Naive B cell (primary cell): ENCODE data around the gene IER3IP1. TPM values are rescaled to one million over a fixed set of nuclear protein-coding genes. Genes with fewer than 3 reads are reported as not detected.
A peak's percentile ranks its signal among the peaks of the same experiment; 100 is the strongest.
"Not testable (repeated sequence)": the region's sequence is repeated elsewhere in the genome, so short reads cannot be mapped to it uniquely, and the experiment has no call there.

Source experiments
- ATAC-seq, 2 donors: fragments of 150-1000 bp; cut with Tn5 transposase; 2 replicates each; pipeline ENCODE4 v1.10.0; 2021; ENCODE audit warnings: low read depth in 2 of 2, mild to moderate bottlenecking in 2 of 2, moderate library complexity in 2 of 2
- DNase-seq: peaks from one replicate; pipeline ENCODE4 v3.0.0; 2022
- H3K27ac Mint-ChIP-seq, 6 donors: one replicate each; pipeline ENCODE4 v1.8.0; 2020 to 2022; ENCODE audit warnings: mild to moderate bottlenecking in 6 of 6, mixed read lengths in 6 of 6, moderate library complexity in 5 of 6, inconsistent platforms in 2 of 6
- H3K27me3 Mint-ChIP-seq, 3 donors: one replicate each; pipeline ENCODE4 v1.8.0; 2021 to 2022; ENCODE audit warnings: mixed read lengths in 3 of 3, mild to moderate bottlenecking in 1 of 3
- H3K36me3 Mint-ChIP-seq, 2 donors: one replicate each; pipeline ENCODE4 v1.8.0; 2020 to 2022; ENCODE audit warnings: mixed read lengths in 2 of 2, inconsistent platforms in 1 of 2, mild to moderate bottlenecking in 1 of 2
- H3K4me1 Mint-ChIP-seq, 3 donors: one replicate each; pipeline ENCODE4 v1.8.0; 2020 to 2022; ENCODE audit warnings: mixed read lengths in 3 of 3, inconsistent platforms in 1 of 3, mild to moderate bottlenecking in 1 of 3, moderate library complexity in 1 of 3
- H3K4me3 Mint-ChIP-seq, 8 donors: one replicate each; pipeline ENCODE4 v1.8.0; 2020 to 2022; ENCODE audit warnings: mild to moderate bottlenecking in 8 of 8, mixed read lengths in 8 of 8, moderate library complexity in 8 of 8, inconsistent platforms in 2 of 8
- H3K9me3 Mint-ChIP-seq, 7 donors: one replicate each; pipeline ENCODE4 v1.8.0; 2020 to 2022; ENCODE audit warnings: mixed read lengths in 7 of 7, mild to moderate bottlenecking in 5 of 7, inconsistent platforms in 2 of 7, moderate library complexity in 1 of 7
- polyA plus RNA-seq, 6 donors: library from polyadenylated mRNA; unstranded; fragments of 300-500 nt; fragmentation: Illumina TruSeq; gene quantifications; one replicate each; pipeline ENCODE4 v1.2.3, GENCODE V29; 2021; ENCODE audit warnings: low read depth in 6 of 6

IER3IP1 gene, protein sequence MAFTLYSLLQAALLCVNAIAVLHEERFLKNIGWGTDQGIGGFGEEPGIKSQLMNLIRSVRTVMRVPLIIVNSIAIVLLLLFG
- 10 to 100 TPM; 14.8 to 27.1 (median 19.1) TPM for polyA plus RNA-seq

- peak within 1 kb of the TSS in 5 of 8 donors; percentile 38 to 75 (median 62) for H3K4me3 Mint-ChIP-seq
- peaks cover 0 to under 1% of the 10 kb centered on the region in 2 donors for H3K36me3 Mint-ChIP-seq
- H3K9me3 Mint-ChIP-seq: peaks cover 0 to 3% (median 0%) of the 10 kb centered on the region in 7 donors
- peaks cover 0 to 6% (median 0%) of the 10 kb centered on the region in 3 donors for H3K4me1 Mint-ChIP-seq
- H3K27me3 Mint-ChIP-seq: peaks cover 0 to 14% (median 6%) of the 10 kb centered on the region in 3 donors
- ATAC-seq (peak; percentile 90 to 91), DNase-seq (peak; percentile 80)
- H3K27ac Mint-ChIP-seq: peak within 1 kb of the TSS in 5 of 6 donors; percentile 34 to 95 (median 81)
These were observed at the start of gene IER3IP1 for GRCh38 chr18:47175898-47176575. Gene IER3IP1 (minus strand): TSS chr18:47176364. CDS start chr18:47176277, 87 bp downstream.

DNA sequence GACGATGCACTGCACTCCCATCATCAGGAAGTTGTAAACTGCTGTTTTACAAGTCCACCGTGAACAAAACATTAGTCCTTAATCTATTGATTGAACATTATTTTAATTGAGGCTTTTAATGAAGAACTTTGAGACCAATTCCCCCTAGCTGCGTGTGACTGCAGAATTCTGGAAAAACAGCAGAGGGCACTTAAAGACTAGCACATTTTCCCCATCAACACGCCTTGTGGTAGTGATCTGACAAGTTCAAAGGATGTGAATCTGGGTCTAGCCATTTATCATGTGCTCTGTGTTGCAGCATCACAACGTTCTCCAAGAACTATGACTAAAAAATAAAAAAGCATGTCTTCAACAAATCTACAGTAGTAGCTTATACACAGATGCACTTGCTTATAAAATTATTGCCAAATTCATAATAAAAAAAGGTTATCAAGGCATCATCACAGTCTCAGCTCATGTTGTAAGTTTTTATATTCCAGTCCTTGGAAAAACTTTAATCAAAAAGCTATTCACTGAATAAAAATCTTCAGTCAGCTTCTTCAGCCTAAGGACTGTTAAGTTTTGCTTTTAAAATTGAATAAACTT, 39.5 kb upstream of the IER3IP1 start:
- H3K4me1 Mint-ChIP-seq: no peaks in the 10 kb centered on the region
- peaks cover 57 to 64% (median 59%) of the 10 kb centered on the region in 3 donors for H3K27me3 Mint-ChIP-seq
- H3K4me3 Mint-ChIP-seq: no peak overlapping the region
- H3K9me3 Mint-ChIP-seq: no peaks in the 10 kb centered on the region
- H3K36me3 Mint-ChIP-seq: no peaks in the 10 kb centered on the region
- DNase-seq (peak; percentile 14), ATAC-seq (peak in 1 of 2 donors; percentile 39)
- no peak overlapping the region for H3K27ac Mint-ChIP-seq

DNA sequence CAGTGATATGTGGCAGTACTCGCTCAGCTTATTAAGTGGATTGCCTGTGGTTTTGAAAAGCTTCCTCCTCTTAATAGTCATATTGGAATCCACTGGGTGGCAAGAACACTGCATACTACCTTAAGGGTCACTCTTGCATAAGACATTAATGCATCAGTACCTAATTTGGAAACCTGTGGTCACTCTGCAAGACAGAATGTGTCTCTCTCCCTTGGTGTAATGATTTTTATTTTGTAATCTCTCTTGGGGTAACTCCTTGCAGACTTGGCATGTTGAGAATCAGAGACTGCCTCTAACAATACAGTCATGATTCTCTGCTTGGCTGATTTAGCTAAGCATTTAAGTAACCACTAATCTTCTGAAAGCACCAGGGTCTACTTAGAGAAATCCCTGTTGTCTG, 33.0 kb upstream of the IER3IP1 start:
- H3K27me3 Mint-ChIP-seq: peaks cover 49 to 82% (median 73%) of the 10 kb centered on the region in 3 donors
- DNase-seq: no peak
- H3K4me3 Mint-ChIP-seq: no peak overlapping the region
- H3K9me3 Mint-ChIP-seq: no peaks in the 10 kb centered on the region
- no peak for ATAC-seq
- no peak overlapping the region for H3K27ac Mint-ChIP-seq
- no peaks in the 10 kb centered on the region for H3K36me3 Mint-ChIP-seq
- no peaks in the 10 kb centered on the region for H3K4me1 Mint-ChIP-seq

- DNase-seq (no peak), ATAC-seq (no peak)
- no peaks in the 10 kb centered on the region for H3K9me3 Mint-ChIP-seq
- no peak overlapping the region for H3K4me3 Mint-ChIP-seq
- H3K36me3 Mint-ChIP-seq: no peaks in the 10 kb centered on the region
- peaks cover 42 to 70% (median 61%) of the 10 kb centered on the region in 3 donors for H3K27me3 Mint-ChIP-seq
- H3K27ac Mint-ChIP-seq: peak overlapping the region in 2 of 6 donors; percentile 18 to 31
- no peaks in the 10 kb centered on the region for H3K4me1 Mint-ChIP-seq
These were observed 30.9 kb upstream of the IER3IP1 start for GRCh38 chr18:47206945-47207637.

GRCh38 chr18:47204908-47205522, 28.9 kb upstream of the IER3IP1 start:
- Mint-ChIP-seq H3K27me3 (peaks cover 39 to 55% (median 50%) of the 10 kb centered on the region in 3 donors), H3K4me1 (no peaks in the 10 kb centered on the region), H3K4me3 (no peak overlapping the region), H3K9me3 (peaks cover 0 to 7% (median 0%) of the 10 kb centered on the region in 7 donors), H3K27ac (no peak overlapping the region), H3K36me3 (no peaks in the 10 kb centered on the region)
- DNase-seq: peak; percentile 28
- ATAC-seq: no peak

DNA sequence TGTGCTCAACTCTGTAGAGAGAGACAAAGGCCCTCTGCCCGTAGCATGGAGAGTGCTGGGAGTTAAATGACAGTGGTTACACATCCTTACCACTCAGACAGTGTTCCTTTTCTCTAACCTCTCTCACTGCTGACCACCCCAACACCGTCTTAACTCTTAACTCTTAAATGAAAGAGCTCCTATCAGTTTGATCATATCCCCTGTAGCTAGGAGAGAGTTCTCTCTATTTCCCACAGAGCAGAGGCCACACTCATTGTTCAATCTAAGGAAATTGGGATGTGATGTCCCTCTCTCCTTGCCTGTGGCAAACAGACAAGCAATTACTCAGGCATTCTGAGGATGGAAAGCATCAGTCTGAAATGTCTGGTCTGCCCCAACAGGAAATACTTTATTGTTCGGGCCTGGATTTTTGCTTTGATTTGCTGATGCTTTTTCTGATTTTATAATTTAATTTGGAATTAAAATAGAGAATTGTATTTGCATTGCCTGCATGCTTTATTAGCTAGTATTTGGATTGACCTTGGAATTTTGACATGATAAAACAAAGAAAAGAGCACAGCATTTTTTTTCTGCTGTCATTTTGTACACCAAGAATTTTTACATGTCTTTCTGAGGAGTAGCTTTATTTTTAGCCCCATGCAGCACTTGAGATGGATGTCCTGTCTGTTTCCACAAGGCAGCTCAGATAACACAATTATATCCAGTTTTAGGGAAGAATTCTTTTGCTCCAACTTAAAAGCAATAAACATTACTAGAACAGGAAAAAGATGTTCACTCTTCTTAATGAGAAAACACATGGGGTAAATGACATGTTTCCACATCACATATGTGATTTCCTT, 27.7 kb upstream of the IER3IP1 start:
- no peak overlapping the region for H3K4me3 Mint-ChIP-seq

DNA sequence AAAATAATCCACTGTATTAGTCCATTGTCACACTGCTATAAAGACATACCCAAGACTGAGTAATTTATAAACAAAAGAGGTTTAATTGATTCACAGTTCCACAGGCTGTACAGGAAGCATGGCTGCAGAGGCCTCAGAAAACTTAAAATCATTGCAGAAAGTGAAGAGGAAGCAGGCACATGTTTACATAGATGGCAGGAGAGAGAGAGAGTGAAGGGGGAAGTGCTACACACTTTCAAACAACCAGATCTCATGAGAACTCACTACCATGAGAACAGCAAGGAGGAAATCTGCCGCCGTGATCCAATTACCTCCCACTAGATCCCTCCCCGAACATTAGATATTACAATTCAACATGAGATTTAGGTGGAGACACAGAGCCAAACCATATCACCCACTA, 19.8 kb upstream of the IER3IP1 start:
- not testable (repeated sequence) for DNase-seq, ATAC-seq, H3K36me3 Mint-ChIP-seq
- Mint-ChIP-seq H3K9me3 (peaks cover 4 to 22% (median 11%) of the 10 kb centered on the region in 7 donors), H3K27ac (peak overlapping the region in 5 of 6 donors; percentile 16 to 79 (median 68)), H3K4me1 (peaks cover 17 to 21% (median 20%) of the 10 kb centered on the region in 3 donors), H3K27me3 (peaks cover 8 to 30% (median 12%) of the 10 kb centered on the region in 3 donors), H3K4me3 (peak overlapping the region in 3 of 8 donors; percentile 1 to 63 (median 17))

More for the DNA sequence above, 27.7 kb upstream of the IER3IP1 start:
- ATAC-seq (no peak), DNase-seq (no peak)
- H3K27ac Mint-ChIP-seq: no peak overlapping the region
- no peaks in the 10 kb centered on the region for H3K36me3 Mint-ChIP-seq
- H3K27me3 Mint-ChIP-seq: peaks cover 34 to 45% (median 40%) of the 10 kb centered on the region in 3 donors
- no peaks in the 10 kb centered on the region for H3K4me1 Mint-ChIP-seq
- peaks cover 0 to 7% (median 0%) of the 10 kb centered on the region in 7 donors for H3K9me3 Mint-ChIP-seq

DNA sequence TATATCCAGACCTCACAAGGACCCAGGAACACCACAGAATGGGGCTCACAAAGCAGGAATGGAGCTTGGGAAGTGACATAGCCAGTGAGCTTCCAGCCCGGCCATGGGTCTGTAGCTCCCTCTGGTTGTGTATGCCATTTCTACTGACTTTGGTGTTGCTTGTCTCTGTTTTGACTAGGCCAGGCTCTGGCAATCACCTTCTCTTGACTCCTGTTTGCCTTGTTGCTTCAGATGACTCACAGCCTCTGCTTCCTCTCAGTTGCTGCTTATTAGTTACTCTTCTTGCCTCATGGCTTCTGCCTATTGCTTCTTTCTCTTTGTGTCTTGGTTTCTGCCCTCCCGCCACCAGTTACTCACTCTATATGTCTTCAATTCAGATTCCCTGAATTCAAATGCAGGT, 15.8 kb upstream of the IER3IP1 start:
- no peak overlapping the region for H3K27ac Mint-ChIP-seq
- H3K36me3 Mint-ChIP-seq: peaks cover 4 to 8% of the 10 kb centered on the region in 2 donors
- DNase-seq (no peak), ATAC-seq (no peak)
- H3K27me3 Mint-ChIP-seq: peaks cover 8 to 21% (median 10%) of the 10 kb centered on the region in 3 donors
- peaks cover 17 to 21% (median 20%) of the 10 kb centered on the region in 3 donors for H3K4me1 Mint-ChIP-seq
- H3K4me3 Mint-ChIP-seq: no peak overlapping the region
- H3K9me3 Mint-ChIP-seq: peaks cover 6 to 20% (median 11%) of the 10 kb centered on the region in 7 donors

DNA sequence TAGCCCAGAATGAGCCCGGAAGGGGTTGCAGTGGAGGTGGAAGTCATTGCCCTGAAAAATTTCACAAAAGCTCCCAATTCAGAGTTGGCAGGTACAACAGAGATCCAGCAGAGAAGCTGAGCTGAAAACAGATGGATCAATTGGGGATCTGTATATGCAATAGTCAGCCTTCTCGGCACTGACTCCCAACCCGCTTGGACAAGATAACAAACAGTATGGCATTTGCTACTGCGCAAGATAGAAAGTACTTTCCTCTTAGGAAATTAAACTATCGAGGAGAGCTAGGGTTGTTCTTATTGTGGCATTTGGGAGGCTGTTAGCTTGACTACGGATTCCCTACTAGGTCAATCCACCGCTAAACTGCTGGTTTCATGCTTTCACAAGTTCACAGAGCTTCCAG, 11.6 kb upstream of the IER3IP1 start:
- Mint-ChIP-seq H3K4me1 (no peaks in the 10 kb centered on the region), H3K4me3 (no peak overlapping the region), H3K27me3 (peaks cover 10 to 37% (median 19%) of the 10 kb centered on the region in 3 donors), H3K27ac (no peak overlapping the region), H3K36me3 (peaks cover 0 to 14% of the 10 kb centered on the region in 2 donors), H3K9me3 (peaks cover 15 to 45% (median 24%) of the 10 kb centered on the region in 7 donors)
- DNase-seq: no peak
- ATAC-seq: no peak

DNA sequence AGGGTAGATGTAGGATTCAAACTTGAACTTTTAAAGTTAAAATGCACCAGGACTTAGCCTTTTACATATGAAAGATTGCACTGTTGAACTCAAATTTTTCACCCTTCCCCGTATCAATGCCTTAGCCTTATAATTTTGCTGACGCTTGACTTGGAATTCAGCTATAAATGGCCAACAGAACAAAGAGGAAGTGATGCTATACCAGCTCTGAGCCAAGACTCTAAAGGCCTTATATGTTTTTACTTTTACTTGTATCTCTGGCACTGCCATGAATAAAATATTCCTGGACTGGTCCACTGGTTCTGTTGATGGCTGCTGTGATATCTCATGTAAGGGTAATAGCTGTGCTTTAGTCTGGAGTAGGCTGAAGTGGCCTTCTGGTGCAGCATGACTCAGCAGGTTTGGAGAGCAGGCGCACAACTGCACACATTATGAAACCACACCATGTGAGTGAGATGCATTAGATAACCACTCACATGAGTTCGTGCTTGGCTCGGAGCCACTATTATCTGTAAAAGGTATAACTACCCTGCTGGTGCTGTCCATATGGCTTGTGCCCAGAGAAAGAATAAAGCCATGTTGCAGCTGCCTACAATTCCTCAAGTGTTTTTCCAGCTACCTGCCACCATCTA, 8.4 kb upstream of the IER3IP1 start:
- Mint-ChIP-seq H3K27ac (peak overlapping the region in 1 of 6 donors; percentile 7), H3K4me1 (no peaks in the 10 kb centered on the region), H3K27me3 (peaks cover 7 to 44% (median 32%) of the 10 kb centered on the region in 3 donors), H3K9me3 (peaks cover 16 to 58% (median 23%) of the 10 kb centered on the region in 7 donors), H3K36me3 (peaks cover 9 to 20% of the 10 kb centered on the region in 2 donors), H3K4me3 (no peak overlapping the region)
- ATAC-seq: no peak
- no peak for DNase-seq

GRCh38 chr18:47182156-47182555, 6.0 kb upstream of the IER3IP1 start:
- Mint-ChIP-seq H3K9me3 (peaks cover 16 to 55% (median 23%) of the 10 kb centered on the region in 7 donors), H3K27me3 (peaks cover 2 to 49% (median 31%) of the 10 kb centered on the region in 3 donors), H3K36me3 (peaks cover 9 to 17% of the 10 kb centered on the region in 2 donors)
- not testable (repeated sequence) for DNase-seq, H3K4me1 Mint-ChIP-seq, H3K4me3 Mint-ChIP-seq, H3K27ac Mint-ChIP-seq, ATAC-seq

GRCh38 chr18:47180765-47181164, 4.6 kb upstream of the IER3IP1 start:
- Mint-ChIP-seq H3K9me3 (peaks cover 15 to 44% (median 21%) of the 10 kb centered on the region in 7 donors), H3K4me3 (peak overlapping the region in 1 of 8 donors; percentile 3), H3K27me3 (peaks cover 0 to 42% (median 27%) of the 10 kb centered on the region in 3 donors), H3K27ac (no peak overlapping the region), H3K4me1 (peaks cover 0 to 6% (median 0%) of the 10 kb centered on the region in 3 donors), H3K36me3 (peaks cover 9 to 12% of the 10 kb centered on the region in 2 donors)
- no peak for DNase-seq
- no peak for ATAC-seq
